Nephron progenitor cell (in vitro differentiated cells): Measurements from ENCODE around the gene TMPRSS3.

Experiments used
- DNase-seq: peaks from one replicate; pipeline ENCODE4 v3.0.0; 2021
- H3K27ac Mint-ChIP-seq: 2 replicates; pipeline ENCODE4 v1.8.0; 2021; ENCODE audit warnings: mild to moderate bottlenecking, moderate library complexity, mixed read lengths
- H3K27me3 Mint-ChIP-seq: 2 replicates; pipeline ENCODE4 v1.8.0; 2021; ENCODE audit warnings: mild to moderate bottlenecking, low read depth, mixed read lengths; ENCODE audit not compliant: poor library complexity
- H3K36me3 Mint-ChIP-seq: 2 replicates; pipeline ENCODE4 v1.8.0; 2021; ENCODE audit warnings: low read depth, mixed read lengths
- H3K4me1 Mint-ChIP-seq: 2 replicates; pipeline ENCODE4 v1.8.0; 2021; ENCODE audit warnings: mixed read lengths
- H3K4me3 Mint-ChIP-seq: 2 replicates; pipeline ENCODE4 v1.8.0; 2021; ENCODE audit warnings: mild to moderate bottlenecking, moderate library complexity, mixed read lengths
- H3K9me3 Mint-ChIP-seq: 2 replicates; pipeline ENCODE4 v1.8.0; 2021; ENCODE audit warnings: mild to moderate bottlenecking, moderate library complexity, mixed read lengths
- CTCF ChIP-seq: fragments of 200-600 bp; sonication (generic); IDR thresholded peaks from 2 replicates; pipeline ENCODE4 v1.5.0; 2021; ENCODE audit warnings: antibody characterized with exemption

The TMPRSS3 gene

GRCh38 chr21:42395905-42396651 lies at the start of gene TMPRSS3:
Gene TMPRSS3 (minus strand): TSS chr21:42396052. CDS start chr21:42395417, 635 bp downstream.
- H3K4me3 Mint-ChIP-seq, result no peak within 1 kb of the TSS
- DNase-seq, result no peak
- H3K4me1 Mint-ChIP-seq, result peaks cover 70% of the 10 kb centered on the region
- H3K27ac Mint-ChIP-seq, result no peak within 1 kb of the TSS
- no peaks in the 10 kb centered on the region for H3K36me3 Mint-ChIP-seq
- TF ChIP-seq CTCF, result no peak
- peaks cover 5% of the 10 kb centered on the region for H3K27me3 Mint-ChIP-seq
- H3K9me3 Mint-ChIP-seq, result peaks cover 2% of the 10 kb centered on the region

- Mint-ChIP-seq H3K4me1 (peaks cover 7% of the 10 kb centered on the region), H3K4me3 (no peak overlapping the region), H3K36me3 (no peaks in the 10 kb centered on the region), H3K27ac (no peak overlapping the region), H3K9me3 (no peaks in the 10 kb centered on the region), H3K27me3 (peaks cover 3% of the 10 kb centered on the region)
- DNase-seq, result no peak
- TF ChIP-seq CTCF, result no peak
Measured at GRCh38 chr21:42445311-42445710, 49.5 kb upstream of the TMPRSS3 start.

DNA sequence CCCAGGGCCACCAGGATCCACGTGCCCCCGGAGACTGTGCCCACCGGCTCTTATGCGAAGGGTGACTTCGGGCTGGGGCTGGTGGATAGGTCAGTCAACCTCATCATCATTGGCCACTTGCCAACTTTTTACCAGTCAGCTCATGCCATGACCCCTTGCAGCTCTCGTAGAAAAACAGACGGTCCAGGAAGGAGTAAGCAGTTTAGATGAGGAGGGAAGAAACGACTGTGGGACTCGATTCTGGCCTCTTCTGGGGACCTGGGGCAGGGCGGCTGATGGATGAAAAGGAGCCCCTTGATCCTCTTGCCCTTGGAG lies 48.9 kb upstream of the TMPRSS3 start:
- no peak overlapping the region for H3K4me3 Mint-ChIP-seq
- no peaks in the 10 kb centered on the region for H3K36me3 Mint-ChIP-seq
- DNase-seq, result no peak
- H3K9me3 Mint-ChIP-seq, result no peaks in the 10 kb centered on the region
- H3K27me3 Mint-ChIP-seq, result peaks cover 3% of the 10 kb centered on the region
- H3K27ac Mint-ChIP-seq, result no peak overlapping the region
- no peak for TF ChIP-seq CTCF
- H3K4me1 Mint-ChIP-seq, result peaks cover 1% of the 10 kb centered on the region

DNA sequence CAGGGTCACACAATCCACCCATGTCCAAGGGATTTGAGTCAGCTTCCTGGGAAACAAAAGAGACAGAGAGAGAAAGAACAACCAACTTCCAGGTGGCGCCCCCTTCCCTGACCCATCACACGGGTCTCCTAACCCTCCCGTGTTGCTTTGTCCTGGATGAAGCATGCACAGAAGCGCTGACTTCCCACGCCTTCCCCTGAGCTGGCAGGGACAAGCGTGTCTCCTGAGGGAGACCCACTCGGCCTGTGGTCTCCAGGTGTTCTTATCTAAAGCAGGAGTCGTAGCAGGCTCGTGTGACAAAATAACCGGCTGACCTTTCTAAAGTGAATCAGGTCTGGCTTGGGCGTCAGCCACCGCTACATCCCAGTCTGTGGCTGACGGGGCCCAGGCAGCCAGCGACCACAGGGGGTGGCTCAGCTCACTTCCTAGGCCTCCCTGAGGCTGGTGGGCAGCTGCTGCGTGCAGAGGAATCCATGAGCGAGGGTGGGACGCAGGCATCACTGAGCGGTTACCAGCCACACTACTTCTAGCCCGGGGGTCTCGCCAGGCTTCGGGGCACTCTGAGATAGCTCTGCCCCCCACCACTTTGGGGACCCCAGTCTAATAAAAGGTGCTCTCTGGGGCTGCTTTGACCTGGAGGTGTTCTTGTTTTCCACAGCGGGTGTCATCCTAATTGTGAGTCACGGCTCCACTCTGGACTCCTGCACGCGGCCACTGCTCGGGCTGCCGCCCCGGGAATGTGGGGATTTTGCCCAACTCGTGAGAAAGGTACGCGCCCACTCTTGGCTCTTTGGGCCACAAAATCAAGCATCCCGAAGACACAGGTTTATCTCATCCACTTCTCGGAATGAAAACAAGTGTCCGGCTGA lies 48.3 kb upstream of the TMPRSS3 start:
- Mint-ChIP-seq H3K27me3 (peaks cover 6% of the 10 kb centered on the region), H3K4me3 (no peak overlapping the region), H3K9me3 (no peaks in the 10 kb centered on the region), H3K4me1 (no peaks in the 10 kb centered on the region), H3K36me3 (no peaks in the 10 kb centered on the region), H3K27ac (no peak overlapping the region)
- TF ChIP-seq CTCF, result no peak
- no peak for DNase-seq

DNA sequence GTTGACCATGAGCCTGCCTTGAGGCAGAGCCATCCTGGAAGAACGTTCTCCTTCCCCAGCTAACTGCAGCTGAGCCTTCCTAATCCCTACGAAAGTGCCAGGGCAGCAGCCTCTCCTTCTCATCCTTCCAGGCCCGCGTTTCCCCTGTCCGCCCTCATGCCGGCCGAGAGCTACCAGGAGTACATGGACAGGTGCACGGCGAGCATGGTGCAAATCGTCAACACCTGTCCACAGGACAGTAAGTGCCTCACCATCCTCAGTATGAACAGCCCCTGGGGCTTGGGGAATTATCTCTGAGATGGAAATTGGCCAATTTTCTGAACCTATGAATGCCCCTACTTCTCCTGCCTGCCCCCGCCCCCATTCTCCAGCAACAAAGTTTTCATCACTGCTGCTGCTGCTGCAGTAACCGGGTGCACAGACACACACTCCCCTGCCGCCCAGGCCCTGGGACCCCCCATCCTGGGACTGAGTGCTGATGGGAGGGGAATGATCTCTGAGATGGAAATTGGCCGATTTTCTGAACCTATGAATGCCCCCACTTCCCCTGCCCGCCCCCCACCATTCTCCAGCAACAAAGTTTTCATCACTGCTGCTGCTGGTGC lies 47.4 kb upstream of the TMPRSS3 start:
- DNase-seq, result no peak
- no peak for TF ChIP-seq CTCF
- Mint-ChIP-seq H3K4me1 (no peaks in the 10 kb centered on the region), H3K36me3 (no peaks in the 10 kb centered on the region), H3K9me3 (no peaks in the 10 kb centered on the region), H3K4me3 (no peak overlapping the region), H3K27me3 (peaks cover 10% of the 10 kb centered on the region), H3K27ac (no peak overlapping the region)
